DOHH2 (cell line): ENCODE results near the gene UBE2L5.

Experiments used
- CTCF ChIP-seq: fragments of 200-600 bp; sonication (generic); IDR thresholded peaks from one replicate; pipeline ENCODE4 v1.5.1; 2014; ENCODE audit warnings: antibody characterized with exemption, mild to moderate bottlenecking, low read depth, low read length; ENCODE audit not compliant: poor library complexity, severe bottlenecking
- EZH2phosphoT487 ChIP-seq: fragments of 200-600 bp; sonication (generic); IDR thresholded peaks from 2 replicates; pipeline ENCODE4 v1.6.1; 2017; ENCODE audit warnings: borderline replicate concordance, mild to moderate bottlenecking, antibody characterized with exemption, low read length, moderate library complexity, mixed read lengths

GRCh38 chr13:30400376-30400775 is 21.9 kb upstream of the UBE2L5 start:
- TF ChIP-seq CTCF: no peak
- no peak for TF ChIP-seq EZH2phosphoT487
